Neural progenitor cell (in vitro differentiated cells): ENCODE results near the gene IL1RL2.

Experiments
- EZH2 ChIP-seq: fragments of 200-600 bp; sonication (generic); IDR thresholded peaks from 2 replicates; pipeline ENCODE4 v1.6.1; 2017; ENCODE audit warnings: antibody characterized with exemption, mild to moderate bottlenecking, moderate library complexity
- TF ChIP-seq, protein P1 (sequence below): fragments of 200-600 bp; sonication (generic); IDR thresholded peaks from 2 replicates; pipeline ENCODE4 v1.5.1; 2017; ENCODE audit warnings: antibody characterized with exemption, mild to moderate bottlenecking

GRCh38 chr2:102208774-102209173, 22.0 kb downstream of the IL1RL2 start:
- TF ChIP-seq, protein P1, sequence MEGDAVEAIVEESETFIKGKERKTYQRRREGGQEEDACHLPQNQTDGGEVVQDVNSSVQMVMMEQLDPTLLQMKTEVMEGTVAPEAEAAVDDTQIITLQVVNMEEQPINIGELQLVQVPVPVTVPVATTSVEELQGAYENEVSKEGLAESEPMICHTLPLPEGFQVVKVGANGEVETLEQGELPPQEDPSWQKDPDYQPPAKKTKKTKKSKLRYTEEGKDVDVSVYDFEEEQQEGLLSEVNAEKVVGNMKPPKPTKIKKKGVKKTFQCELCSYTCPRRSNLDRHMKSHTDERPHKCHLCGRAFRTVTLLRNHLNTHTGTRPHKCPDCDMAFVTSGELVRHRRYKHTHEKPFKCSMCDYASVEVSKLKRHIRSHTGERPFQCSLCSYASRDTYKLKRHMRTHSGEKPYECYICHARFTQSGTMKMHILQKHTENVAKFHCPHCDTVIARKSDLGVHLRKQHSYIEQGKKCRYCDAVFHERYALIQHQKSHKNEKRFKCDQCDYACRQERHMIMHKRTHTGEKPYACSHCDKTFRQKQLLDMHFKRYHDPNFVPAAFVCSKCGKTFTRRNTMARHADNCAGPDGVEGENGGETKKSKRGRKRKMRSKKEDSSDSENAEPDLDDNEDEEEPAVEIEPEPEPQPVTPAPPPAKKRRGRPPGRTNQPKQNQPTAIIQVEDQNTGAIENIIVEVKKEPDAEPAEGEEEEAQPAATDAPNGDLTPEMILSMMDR = no peak
- no peak for TF ChIP-seq EZH2
